ENCODE results near the gene TSPAN18. TPM values are rescaled to one million over a fixed set of nuclear protein-coding genes. Genes with fewer than 3 reads are reported as not detected.

The TSPAN18 gene
- total RNA-seq, 1 experiment from 2014 or later, result 0.77 TPM

DNA sequence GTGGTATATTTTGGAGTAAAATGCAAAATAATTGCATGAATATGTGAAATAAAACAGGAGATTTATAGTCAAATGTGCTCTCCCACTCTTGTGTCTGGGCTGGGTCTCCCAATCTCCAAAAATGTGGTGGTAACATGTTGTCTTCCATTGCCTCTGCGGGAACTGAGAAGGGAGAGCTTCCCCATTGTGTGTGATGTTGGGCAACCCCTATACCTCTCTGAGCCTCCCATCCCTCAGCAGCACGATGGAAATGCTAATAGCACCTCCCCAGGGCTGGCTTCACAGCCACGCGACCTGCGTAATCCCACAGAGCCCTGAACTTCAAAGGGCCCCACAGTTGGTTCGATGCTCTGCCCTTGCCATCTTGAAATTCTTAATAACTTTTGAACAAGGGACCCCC, 151.9 kb downstream of the TSPAN18 start:
- no peaks in the 10 kb centered on the region for H3K36me3 Mint-ChIP-seq (ENCODE audit: insufficient read depth, unreplicated experiment)
- DNase-seq (ENCODE audit: unreplicated experiment), result no peak
- intact Hi-C loops (cut with micrococcal nuclease), result no loop called here
- no peak for TF ChIP-seq CTCF (IDR thresholded peaks at IDR 0.05; ENCODE audit: unreplicated experiment)
- BruUV-seq (replicated peaks), result no TSS peak
- H3K27ac Mint-ChIP-seq (ENCODE audit: low read depth, unreplicated experiment), result no peak overlapping the region
- H3K4me1 Mint-ChIP-seq (ENCODE audit: insufficient read depth, unreplicated experiment), result peaks cover 9% of the 10 kb centered on the region
- H3K4me3 Mint-ChIP-seq (ENCODE audit: unreplicated experiment), result no peak overlapping the region
- ChIA-PET POLR2A (no interaction called here), CTCF (no interaction called here)
- no peaks in the 10 kb centered on the region for H3K9me3 Mint-ChIP-seq (ENCODE audit: unreplicated experiment)
- H3K27me3 Mint-ChIP-seq (ENCODE audit: insufficient read depth, unreplicated experiment), result peaks cover 25% of the 10 kb centered on the region

DNA sequence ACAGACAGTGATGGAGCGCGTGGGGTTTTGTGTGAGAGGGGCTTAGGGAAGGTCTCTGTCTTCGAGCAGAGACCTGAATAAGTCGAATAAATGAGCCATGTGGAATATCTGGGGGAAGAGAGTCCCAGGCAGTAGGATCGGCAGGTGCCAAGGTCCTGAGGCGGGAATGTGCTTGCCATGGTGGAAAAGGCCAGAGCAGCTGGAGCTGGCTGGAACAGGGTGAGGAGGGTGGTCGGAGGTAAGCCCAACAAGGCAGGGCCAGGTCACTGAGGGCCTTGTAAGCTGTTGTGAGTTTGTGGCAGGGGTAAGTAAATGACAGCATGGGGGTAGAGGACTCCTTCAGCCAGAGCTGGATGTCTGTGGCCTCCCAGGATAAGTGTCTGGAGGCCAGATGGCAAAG, 152.7 kb downstream of the TSPAN18 start:
- Mint-ChIP-seq H3K4me3 (ENCODE audit: unreplicated experiment) (no peak overlapping the region), H3K27ac (ENCODE audit: low read depth, unreplicated experiment) (no peak overlapping the region), H3K27me3 (ENCODE audit: insufficient read depth, unreplicated experiment) (peaks cover 32% of the 10 kb centered on the region), H3K4me1 (ENCODE audit: insufficient read depth, unreplicated experiment) (peaks cover 10% of the 10 kb centered on the region), H3K36me3 (ENCODE audit: insufficient read depth, unreplicated experiment) (no peaks in the 10 kb centered on the region), H3K9me3 (ENCODE audit: unreplicated experiment) (no peaks in the 10 kb centered on the region)
- intact Hi-C loops (cut with micrococcal nuclease), result no loop called here
- no peak for DNase-seq (ENCODE audit: unreplicated experiment)
- TF ChIP-seq CTCF (IDR thresholded peaks at IDR 0.05; ENCODE audit: unreplicated experiment), result no peak
- BruUV-seq (replicated peaks), result no TSS peak
- POLR2A ChIA-PET, result no interaction called here
- CTCF ChIA-PET, result no interaction called here

- Mint-ChIP-seq H3K36me3 (ENCODE audit: insufficient read depth, unreplicated experiment) (no peaks in the 10 kb centered on the region), H3K9me3 (ENCODE audit: unreplicated experiment) (no peaks in the 10 kb centered on the region), H3K27me3 (ENCODE audit: insufficient read depth, unreplicated experiment) (peaks cover 36% of the 10 kb centered on the region), H3K4me3 (ENCODE audit: unreplicated experiment) (no peak overlapping the region), H3K4me1 (ENCODE audit: insufficient read depth, unreplicated experiment) (peaks cover 10% of the 10 kb centered on the region), H3K27ac (ENCODE audit: low read depth, unreplicated experiment) (no peak overlapping the region)
- no peak for TF ChIP-seq CTCF (IDR thresholded peaks at IDR 0.05; ENCODE audit: unreplicated experiment)
- POLR2A ChIA-PET, result interaction anchor here (0.6 kb wide), 1 partner anchor 358 kb away, joined by 3 read pairs; no protein-coding TSS in a partner anchor
- CTCF ChIA-PET, result interaction anchor here (0.7 to 1.6 kb wide), 2 partner anchors 14 to 31 kb away, joined by 3 to 4 read pairs; no protein-coding TSS in a partner anchor
- intact Hi-C loops (cut with micrococcal nuclease), result no loop called here
- no TSS peak for BruUV-seq (replicated peaks)
- no peak for DNase-seq (ENCODE audit: unreplicated experiment)
Observed at GRCh38 chr11:44880511-44880910, 153.7 kb downstream of the TSPAN18 start.

DNA sequence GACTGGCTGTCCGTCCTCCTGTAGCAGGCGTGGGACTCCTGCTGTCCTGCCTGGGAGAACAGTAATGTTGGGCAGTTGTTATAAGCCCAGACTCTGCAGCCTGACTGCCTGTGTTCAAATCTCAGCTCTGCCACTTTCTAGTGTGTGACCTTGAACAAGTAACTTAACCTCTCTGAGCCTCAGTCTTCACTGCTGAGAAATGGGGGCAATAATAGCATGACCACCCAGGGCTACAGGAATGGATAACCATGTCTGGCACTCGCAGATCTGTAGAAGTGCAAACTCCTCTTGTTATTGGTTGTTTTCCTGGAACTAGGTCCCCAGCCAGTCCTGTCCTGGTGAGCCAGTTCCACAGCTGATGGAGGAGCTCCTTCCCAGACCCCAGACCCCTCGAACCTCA, 154.2 kb downstream of the TSPAN18 start:
- no peak for TF ChIP-seq CTCF (IDR thresholded peaks at IDR 0.05; ENCODE audit: unreplicated experiment)
- Mint-ChIP-seq H3K27me3 (ENCODE audit: insufficient read depth, unreplicated experiment) (peaks cover 41% of the 10 kb centered on the region), H3K4me1 (ENCODE audit: insufficient read depth, unreplicated experiment) (peaks cover 10% of the 10 kb centered on the region), H3K4me3 (ENCODE audit: unreplicated experiment) (no peak overlapping the region), H3K36me3 (ENCODE audit: insufficient read depth, unreplicated experiment) (no peaks in the 10 kb centered on the region), H3K27ac (ENCODE audit: low read depth, unreplicated experiment) (no peak overlapping the region), H3K9me3 (ENCODE audit: unreplicated experiment) (no peaks in the 10 kb centered on the region)
- no TSS peak for BruUV-seq (replicated peaks)
- POLR2A ChIA-PET, result interaction anchor here (0.6 kb wide), 1 partner anchor 358 kb away, joined by 3 read pairs; no protein-coding TSS in a partner anchor
- CTCF ChIA-PET, result interaction anchor here (0.7 to 1.6 kb wide), 2 partner anchors 14 to 30 kb away, joined by 3 to 4 read pairs; no protein-coding TSS in a partner anchor
- intact Hi-C loops (cut with micrococcal nuclease), result no loop called here
- DNase-seq (ENCODE audit: unreplicated experiment), result no peak

All from MCF 10A (cell line).